GM23338 (cell line): Measurements from ENCODE around the gene COLEC12.

Experiments used
- CREB1 ChIP-seq: fragments of 250-450 bp; sonication (Bioruptor Pico); IDR thresholded peaks from 2 replicates; pipeline ENCODE4 v1.5.0; 2020; ENCODE audit warnings: low read depth, mild to moderate bottlenecking, moderate library complexity
- CTCF ChIP-seq, 2 experiments: fragments of 200-600 bp in 1 of 2; sonication (generic) in 1 of 2; conservative IDR thresholded peaks; 2 replicates each; pipeline versions ENCODE4 v1.5.1 to v1.6.1; 2016 to 2017; ENCODE audit warnings: antibody characterized with exemption in 2 of 2, low read depth in 2 of 2, mild to moderate bottlenecking in 2 of 2, moderate library complexity in 1 of 2
- EZH2 ChIP-seq: fragments of 200-600 bp; sonication (generic); IDR thresholded peaks from one replicate; pipeline ENCODE4 v1.8.0; 2017; ENCODE audit warnings: antibody characterized with exemption, mild to moderate bottlenecking, low read depth; ENCODE audit not compliant: unreplicated experiment
- EZH2phosphoT487 ChIP-seq: fragments of 200-600 bp; sonication (generic); IDR thresholded peaks from one replicate; pipeline ENCODE4 v1.8.1; 2018; ENCODE audit warnings: antibody characterized with exemption; ENCODE audit not compliant: unreplicated experiment
- POLR2AphosphoS5 ChIP-seq: IDR thresholded peaks from 2 replicates; pipeline ENCODE4 v1.6.1; 2016; ENCODE audit warnings: antibody characterized with exemption, low read depth
- REST ChIP-seq: IDR thresholded peaks from one replicate; pipeline ENCODE4 v1.6.1; 2018; ENCODE audit warnings: antibody characterized with exemption; ENCODE audit not compliant: unreplicated experiment
- STAT1 ChIP-seq: IDR thresholded peaks from one replicate; pipeline ENCODE4 v1.6.1; 2016; ENCODE audit warnings: antibody characterized with exemption; ENCODE audit not compliant: unreplicated experiment
- ZNF462 ChIP-seq: fragments of 250-450 bp; sonication (Bioruptor Pico); IDR thresholded peaks from 2 replicates; pipeline ENCODE4 v1.5.0; 2020; ENCODE audit warnings: mild to moderate bottlenecking, moderate library complexity

- no peak for TF ChIP-seq CTCF (conservative IDR thresholded peaks at IDR 0.05; ENCODE audit: low read depth in 2 of 2)
- TF ChIP-seq REST, result no peak
- TF ChIP-seq EZH2, result no peak
- TF ChIP-seq STAT1, result no peak
- no peak for TF ChIP-seq POLR2AphosphoS5
- no peak for TF ChIP-seq CREB1 (CRISPR knock-in tag)
- no peak for TF ChIP-seq EZH2phosphoT487
- no peak for TF ChIP-seq ZNF462 (CRISPR knock-in tag)
Observed at GRCh38 chr18:273525-273924, 227.0 kb downstream of the COLEC12 start.
